GM10266 (cell line): ENCODE results near the gene FGF11.

ENCODE experiments used
- DNase-seq: peaks from one replicate; pipeline ENCODE4 v3.0.0; 2012; ENCODE audit errors: extremely low spot score
- CTCF ChIP-seq: IDR thresholded peaks from 2 replicates; pipeline ENCODE4 v1.5.1; 2012; ENCODE audit warnings: mild to moderate bottlenecking, low read depth; ENCODE audit not compliant: control insufficient read depth, insufficient read depth; ENCODE audit errors: missing control alignments

Gene FGF11

GRCh38 chr17:7408863-7409262 lies 30.4 kb upstream of the FGF11 start:
- DNase-seq = no peak
- no peak for TF ChIP-seq CTCF

GRCh38 chr17:7409716-7410115 lies 29.6 kb upstream of the FGF11 start:
- TF ChIP-seq CTCF = no peak
- DNase-seq = no peak

GRCh38 chr17:7410634-7411426 lies 28.5 kb upstream of the FGF11 start:
- no peak for DNase-seq
- no peak for TF ChIP-seq CTCF

GRCh38 chr17:7411427-7411750 lies 27.9 kb upstream of the FGF11 start:
- TF ChIP-seq CTCF = no peak
- DNase-seq = no peak

- no peak for TF ChIP-seq CTCF
- DNase-seq = no peak
These were observed 25.8 kb upstream of the FGF11 start for GRCh38 chr17:7413346-7413985.

GRCh38 chr17:7414837-7415236 lies 24.5 kb upstream of the FGF11 start:
- no peak for TF ChIP-seq CTCF
- no peak for DNase-seq

GRCh38 chr17:7415784-7416183 lies 23.5 kb upstream of the FGF11 start:
- no peak for TF ChIP-seq CTCF
- no peak for DNase-seq
